GM19468 (cell line): ENCODE data around the gene LSM4.

Experiments
- ATAC-seq: cut with Tn5 transposase; IDR thresholded peaks from one replicate; pipeline ENCODE4 v1.9.1; 2021; ENCODE audit warnings: mild to moderate bottlenecking, moderate library complexity, moderate number of reproducible peaks; ENCODE audit not compliant: unreplicated experiment; ENCODE audit errors: extremely low read depth

The LSM4 gene

GRCh38 chr19:18313398-18313797 lies 9.5 kb downstream of the LSM4 start:
- no peak for ATAC-seq

GRCh38 chr19:18312092-18312534 lies 10.8 kb downstream of the LSM4 start:
- ATAC-seq = no peak

- ATAC-seq = no peak
Observed at GRCh38 chr19:18311502-18312091, 11.3 kb downstream of the LSM4 start.

GRCh38 chr19:18310966-18311365 lies 11.9 kb downstream of the LSM4 start:
- ATAC-seq = no peak

GRCh38 chr19:18310118-18310909 lies 12.6 kb downstream of the LSM4 start:
- no peak for ATAC-seq

DNA sequence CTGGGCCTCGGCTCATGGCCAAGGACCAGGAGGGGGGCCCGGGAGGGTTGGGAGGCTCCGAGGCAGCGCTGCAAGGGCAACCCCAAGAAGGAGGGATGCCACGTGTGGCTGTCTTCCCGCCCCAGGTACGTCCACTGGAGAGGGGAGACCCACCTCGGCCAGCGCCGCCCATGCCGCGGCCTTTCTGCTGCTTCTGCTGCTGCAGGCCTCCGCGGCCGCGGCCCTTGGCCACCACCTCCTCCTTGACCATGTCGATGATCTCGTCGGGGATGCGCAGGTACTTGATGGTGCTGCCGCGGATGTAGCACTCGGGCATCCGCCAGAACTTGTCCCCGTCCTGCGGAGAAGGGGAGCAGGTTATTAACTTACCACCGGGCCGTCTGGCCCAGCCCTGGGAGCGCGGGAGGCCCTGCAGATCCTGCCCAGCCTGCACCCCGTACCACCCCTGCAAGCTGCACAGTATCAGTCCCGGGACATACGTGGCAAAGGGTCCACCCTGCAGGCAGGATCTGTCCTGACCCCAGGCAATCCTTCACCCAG lies 13.3 kb downstream of the LSM4 start:
- no peak for ATAC-seq

DNA sequence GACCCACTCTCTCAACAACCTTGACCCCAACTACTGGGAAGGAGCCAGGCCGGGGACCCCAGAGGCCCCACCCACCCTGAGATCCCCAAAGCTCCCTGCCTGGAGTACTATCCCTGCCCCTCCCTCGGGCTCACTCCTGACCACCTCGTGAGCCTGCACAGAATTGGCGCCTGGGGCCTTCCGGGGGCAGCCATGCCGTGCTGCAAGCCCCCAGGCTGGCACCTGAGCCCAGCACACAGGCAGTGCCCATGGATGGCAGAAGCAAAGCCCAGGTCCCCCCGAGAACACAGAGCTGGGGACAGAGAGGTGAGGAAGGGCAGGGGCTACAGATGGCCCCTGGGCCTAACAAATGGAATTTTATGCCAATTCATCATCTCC lies 13.9 kb downstream of the LSM4 start:
- ATAC-seq = no peak

DNA sequence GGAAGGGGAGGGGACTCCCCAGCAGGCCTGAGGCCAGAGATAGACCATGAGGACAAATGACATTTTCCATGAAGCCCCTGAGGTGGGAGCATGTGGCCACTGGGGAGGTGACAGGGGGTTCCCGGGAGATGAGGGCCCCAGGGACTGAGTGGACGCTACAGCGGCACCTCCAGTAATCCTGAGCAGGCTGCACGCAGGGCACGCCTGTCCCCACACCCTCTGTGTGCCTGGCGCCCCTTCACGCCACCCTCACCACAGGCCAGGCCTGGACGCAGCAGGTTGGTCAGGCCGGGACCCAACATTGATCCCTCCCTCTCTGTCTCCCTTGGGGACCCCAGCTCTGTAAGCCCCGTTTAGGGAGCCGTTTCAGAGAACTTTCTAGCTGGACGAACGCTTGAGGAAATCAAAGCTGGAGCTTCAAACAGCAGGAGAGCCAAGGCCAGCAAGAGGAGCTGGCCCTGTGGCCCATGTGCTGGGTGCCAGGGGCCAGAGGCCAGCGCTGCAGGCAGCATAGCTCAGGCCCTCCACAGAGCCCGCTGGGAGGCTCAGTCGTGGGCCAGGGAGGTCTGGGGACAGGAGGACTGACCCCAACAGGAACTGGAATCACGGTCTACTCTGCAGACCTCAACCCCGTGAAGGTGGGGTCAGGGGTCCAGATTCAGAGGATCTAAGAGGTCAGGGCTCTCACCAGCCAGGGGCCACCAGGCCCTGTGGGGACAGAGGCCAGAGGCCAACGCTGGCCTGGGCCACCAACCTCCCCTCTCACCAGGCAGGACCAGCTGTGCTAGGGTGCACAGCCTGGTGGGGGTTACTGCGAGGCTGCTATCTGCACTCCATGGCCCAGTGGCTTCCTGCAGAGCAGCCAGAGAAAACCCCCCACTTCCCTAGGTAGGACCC lies 14.6 kb downstream of the LSM4 start:
- ATAC-seq = no peak

DNA sequence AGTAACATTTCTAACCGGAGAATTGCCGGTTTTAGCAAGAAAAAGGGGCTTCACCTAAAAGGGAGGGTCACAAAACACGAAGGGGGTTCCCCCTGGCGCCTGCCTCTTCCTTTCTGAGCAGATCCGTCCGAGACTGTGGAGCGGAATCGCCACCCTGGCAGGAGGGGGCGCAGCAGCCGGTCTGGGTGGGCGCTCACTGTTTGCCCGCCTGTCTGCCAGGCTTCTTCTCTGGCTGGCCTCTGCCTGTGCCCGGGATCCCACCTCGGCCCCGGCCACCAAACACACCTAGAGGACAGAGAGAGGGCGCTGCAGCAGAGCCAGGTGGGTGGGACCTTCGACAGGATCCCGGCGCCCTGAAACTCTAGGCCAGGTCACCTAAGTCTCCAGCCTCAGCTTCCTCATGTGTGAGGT lies 15.6 kb downstream of the LSM4 start:
- ATAC-seq = no peak

DNA sequence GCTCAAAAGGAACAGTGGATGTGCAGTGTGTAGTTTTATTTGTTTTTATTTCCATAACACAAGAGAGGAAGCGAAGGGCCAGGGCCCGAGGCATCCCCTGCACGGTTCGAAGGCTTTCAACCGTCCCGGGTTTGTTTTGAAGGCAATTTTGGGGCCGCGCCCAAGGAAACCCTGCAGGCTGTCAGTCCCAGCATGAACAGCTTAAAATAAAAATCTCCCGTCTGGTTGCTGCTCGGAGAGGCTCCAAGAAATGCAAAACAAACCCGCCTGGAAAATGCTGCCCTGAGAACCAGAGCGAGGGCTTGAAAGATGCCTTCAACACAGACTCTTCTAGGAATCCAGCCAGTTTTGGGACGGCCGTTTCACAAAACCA lies 16.0 kb downstream of the LSM4 start:
- ATAC-seq = no peak

DNA sequence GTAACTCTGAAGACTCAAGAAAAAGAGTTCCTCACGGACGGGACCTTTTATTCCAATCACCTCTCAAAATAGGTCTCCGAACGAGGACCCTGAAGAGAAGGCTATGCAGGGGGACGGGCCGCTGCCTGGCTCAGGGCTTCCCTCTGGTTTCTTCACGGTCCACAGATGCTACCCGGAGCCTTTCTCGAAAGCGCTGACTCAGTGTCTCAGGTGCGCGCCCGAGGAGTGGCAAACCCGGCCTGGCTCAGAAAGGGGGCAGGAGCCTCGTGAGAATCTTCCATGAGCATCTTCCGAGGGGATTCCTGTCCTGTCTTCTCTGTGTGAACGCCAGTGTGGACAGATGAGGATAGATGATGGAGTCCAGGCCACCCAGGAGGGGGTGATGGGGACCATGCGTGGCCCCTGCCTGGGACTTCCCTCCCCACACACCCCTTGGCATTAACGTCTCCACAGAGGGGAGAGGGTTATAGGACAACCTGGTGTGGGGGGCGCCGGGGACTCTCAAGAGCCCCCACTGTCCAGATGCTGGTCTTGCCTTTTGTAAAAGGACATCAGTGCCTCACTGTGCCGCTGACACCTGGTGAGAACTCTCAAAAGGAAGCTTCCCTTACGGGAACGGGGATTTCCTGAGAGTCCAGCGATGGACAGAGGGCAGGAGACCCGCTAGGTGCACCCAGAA lies 16.5 kb downstream of the LSM4 start:
- ATAC-seq = no peak

DNA sequence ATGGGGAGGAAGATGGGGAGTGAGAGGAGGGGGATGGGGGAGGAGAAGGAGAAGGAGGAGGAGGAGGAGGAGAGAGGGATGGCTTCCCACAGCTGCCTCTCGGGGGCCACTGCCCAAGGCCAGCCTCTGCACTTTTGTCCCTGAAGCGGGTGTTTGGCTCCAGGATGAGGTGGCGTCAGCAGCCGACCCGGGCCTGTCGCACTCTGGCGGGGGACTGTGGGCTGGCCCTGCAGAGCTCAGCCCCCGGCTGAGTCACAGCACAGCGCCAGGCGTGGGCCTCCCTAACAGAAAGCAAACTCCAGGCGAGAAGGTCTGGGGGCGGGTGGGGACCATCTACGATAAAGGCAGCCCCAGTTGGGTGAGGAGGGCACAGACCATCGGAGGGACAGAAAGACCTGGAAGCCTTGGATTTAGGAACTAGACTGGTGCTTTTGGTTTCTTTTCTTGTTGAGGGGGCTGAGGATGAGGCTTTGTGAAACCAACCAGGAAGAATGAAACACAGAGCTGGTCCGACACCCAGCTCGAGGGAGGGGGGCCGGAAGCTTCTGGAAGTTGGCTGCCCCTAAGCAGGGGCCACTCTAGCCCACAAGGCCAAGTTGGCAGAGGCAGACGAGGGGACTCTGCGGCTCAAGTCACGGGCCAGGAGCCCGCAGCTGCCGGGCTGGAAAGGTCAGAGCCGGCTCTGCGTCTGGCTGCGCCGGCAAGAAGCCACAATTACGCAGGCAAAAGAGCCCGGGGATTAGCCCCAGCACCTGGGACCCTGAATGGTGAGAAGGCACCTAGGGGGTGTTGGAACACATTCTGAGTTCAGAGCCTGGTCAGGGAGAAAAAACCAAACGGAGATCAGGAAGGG lies 18.2 kb downstream of the LSM4 start:
- ATAC-seq = no peak

GRCh38 chr19:18304208-18304457 lies 18.7 kb downstream of the LSM4 start:
- ATAC-seq = no peak

DNA sequence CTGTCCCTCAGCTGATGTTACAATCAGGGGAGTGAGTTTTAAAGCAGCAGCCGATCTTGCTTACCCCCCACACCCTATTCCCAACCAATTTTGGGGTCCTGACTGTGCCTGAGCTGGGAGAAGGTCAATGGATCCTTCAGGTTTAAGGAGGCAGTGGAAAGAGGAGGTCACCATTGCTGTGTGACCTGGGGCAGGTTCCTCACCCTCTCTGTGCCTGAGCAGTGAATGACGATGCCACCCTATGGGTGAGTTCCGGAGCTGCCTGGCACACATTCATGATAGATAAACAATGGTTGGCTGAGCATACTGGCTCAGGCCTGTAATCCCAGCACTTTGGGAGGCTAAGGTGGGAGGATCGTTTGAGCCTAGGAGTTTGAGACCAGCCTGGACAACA lies 21.2 kb downstream of the LSM4 start:
- ATAC-seq = no peak

DNA sequence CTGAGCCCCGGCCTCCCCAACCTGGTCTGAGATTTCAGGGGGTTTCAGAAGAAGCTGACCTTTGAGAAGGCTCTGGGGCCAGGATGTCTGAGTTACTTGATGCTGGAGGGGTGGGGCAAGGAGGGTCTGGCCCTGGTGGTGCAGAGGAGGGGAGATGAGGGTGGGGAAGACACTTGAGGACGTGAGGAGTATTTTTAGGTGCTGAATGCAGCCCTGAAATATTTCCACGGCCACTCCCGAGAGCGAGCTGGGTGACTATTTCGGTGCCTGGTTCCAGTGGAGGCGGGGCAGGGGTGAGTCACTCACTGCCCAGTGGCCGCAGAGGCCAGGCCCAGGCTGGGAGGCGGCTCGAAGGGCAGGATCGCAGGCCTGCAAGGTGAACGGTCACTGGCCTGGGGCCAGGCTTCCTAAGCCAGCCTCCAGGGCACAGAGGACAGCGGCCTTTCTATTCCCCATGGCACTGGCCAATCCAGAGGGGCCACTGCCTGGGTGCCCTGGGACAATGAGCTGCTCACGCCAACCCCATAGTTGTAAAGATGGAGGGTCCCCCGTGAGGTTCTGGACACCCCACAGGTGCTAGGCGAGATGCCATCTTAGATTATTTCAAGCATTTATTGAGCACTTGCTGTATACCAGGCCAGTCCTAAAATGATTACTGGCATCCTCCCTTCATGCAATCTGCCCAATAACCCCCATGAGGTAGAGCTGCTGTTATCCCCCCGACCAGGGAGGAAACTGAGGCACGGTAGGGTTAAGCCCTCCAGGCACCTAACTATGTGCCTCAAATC lies 21.8 kb downstream of the LSM4 start:
- ATAC-seq = no peak

GRCh38 chr19:18299654-18300053 lies 23.2 kb downstream of the LSM4 start:
- ATAC-seq = no peak

DNA sequence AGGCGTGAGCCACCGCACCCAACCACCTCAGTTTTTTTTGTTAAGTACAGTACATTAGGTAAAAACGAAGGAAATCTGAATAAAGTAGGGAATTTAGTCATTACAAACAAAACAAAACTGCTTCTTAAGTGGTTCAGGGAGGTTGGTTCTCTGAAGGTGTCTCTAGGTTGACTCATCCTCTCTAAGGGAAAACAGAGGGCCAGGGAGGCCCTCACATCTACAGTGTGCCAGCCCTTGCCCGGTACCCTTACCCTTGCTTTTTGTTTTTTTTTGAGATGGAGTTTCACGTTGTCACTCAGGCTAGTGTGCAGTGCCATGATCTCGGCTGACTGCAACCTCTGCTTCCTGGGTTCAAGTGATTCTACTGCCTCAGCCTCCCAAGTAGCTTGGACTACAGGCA lies 24.3 kb downstream of the LSM4 start:
- no peak for ATAC-seq

DNA sequence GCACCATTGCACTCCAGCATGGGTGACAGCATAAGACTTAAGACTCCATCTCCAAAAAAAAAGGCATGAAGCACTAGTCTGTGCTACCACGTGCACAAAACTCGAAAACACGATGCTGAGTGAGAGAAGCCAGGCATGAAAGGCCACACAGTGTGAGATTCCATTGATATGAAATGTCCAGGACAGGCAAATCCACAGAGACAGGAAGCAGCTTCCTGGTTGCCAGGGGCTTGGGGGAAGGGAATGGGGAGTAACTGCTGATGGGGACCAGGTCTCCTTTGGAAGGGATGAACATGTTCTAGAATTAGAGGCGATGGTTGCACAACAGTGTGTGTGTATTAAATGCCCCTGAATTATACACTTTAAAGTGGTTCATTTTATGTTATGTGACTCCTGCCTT lies 25.6 kb downstream of the LSM4 start:
- ATAC-seq = no peak

GRCh38 chr19:18295034-18295451 lies 27.8 kb downstream of the LSM4 start:
- ATAC-seq = no peak
